ENCODE results near the gene ANGEL1. TPM values are rescaled to one million over a fixed set of nuclear protein-coding genes. Genes with fewer than 3 reads are reported as not detected.

The ANGEL1 gene
- total RNA-seq, 2 experiments from 2014 or later = 17.6 to 33.7 TPM

- Histone ChIP-seq H3K4me1 (ENCODE audit: insufficient read depth, low read length, poor library complexity, severe bottlenecking) (no peaks in the 10 kb centered on the region), H4K20me1 (ENCODE audit: insufficient read depth, low read length) (no peaks in the 10 kb centered on the region), H3K27ac (ENCODE audit: low read depth, low read length, poor library complexity, severe bottlenecking) (no peak overlapping the region), H3K9me3 (ENCODE audit: low read length) (no peaks in the 10 kb centered on the region), H2AFZ (ENCODE audit: low read length) (no peak overlapping the region), H3K4me3 (ENCODE audit: low read depth, low read length, poor library complexity, severe bottlenecking) (no peak overlapping the region), H3K9me2 (ENCODE audit: insufficient read depth, low read length) (no peaks in the 10 kb centered on the region), H3K36me3 (ENCODE audit: insufficient read depth, low read length) (no peaks in the 10 kb centered on the region), H3K4me2 (ENCODE audit: low read length) (no peak overlapping the region), H3K79me2 (ENCODE audit: insufficient read depth, low read depth, low read length) (no peaks in the 10 kb centered on the region)
- TF ChIP-seq CTCF (conservative IDR thresholded peaks at IDR 0.05; ENCODE audit: low read length) = no peak
- TF ChIP-seq EZH2phosphoT487 (IDR thresholded peaks at IDR 0.05; ENCODE audit: borderline replicate concordance, low read depth, low read length) = no peak
- intact Hi-C loops (cut with micrococcal nuclease; ENCODE audit: unreplicated experiment) = no loop called here
- POLR2A ChIA-PET = no interaction called here
- no peak for DNase-seq (ENCODE audit: low spot score)
- no TSS peak for BruUV-seq (replicated peaks)
- CTCF ChIA-PET (ENCODE audit: unreplicated experiment) = no interaction called here
Observed at GRCh38 chr14:76773956-76774820, 38.5 kb downstream of the ANGEL1 start.

- no peak for DNase-seq (ENCODE audit: low spot score)
- Histone ChIP-seq H3K4me3 (ENCODE audit: low read depth, low read length, poor library complexity, severe bottlenecking) (no peak overlapping the region), H4K20me1 (ENCODE audit: insufficient read depth, low read length) (no peaks in the 10 kb centered on the region), H3K9me3 (ENCODE audit: low read length) (no peaks in the 10 kb centered on the region), H3K79me2 (ENCODE audit: insufficient read depth, low read depth, low read length) (no peaks in the 10 kb centered on the region), H3K4me2 (ENCODE audit: low read length) (no peak overlapping the region), H3K9me2 (ENCODE audit: insufficient read depth, low read length) (no peaks in the 10 kb centered on the region), H3K36me3 (ENCODE audit: insufficient read depth, low read length) (no peaks in the 10 kb centered on the region), H3K4me1 (ENCODE audit: insufficient read depth, low read length, poor library complexity, severe bottlenecking) (peaks cover 4% of the 10 kb centered on the region), H2AFZ (ENCODE audit: low read length) (no peak overlapping the region), H3K27ac (ENCODE audit: low read depth, low read length, poor library complexity, severe bottlenecking) (no peak overlapping the region)
- POLR2A ChIA-PET = interaction anchor here (0.8 kb wide), 1 partner anchor 576 kb away, joined by 5 read pairs; no protein-coding TSS in a partner anchor
- CTCF ChIA-PET (ENCODE audit: unreplicated experiment) = no interaction called here
- no peak for TF ChIP-seq CTCF (conservative IDR thresholded peaks at IDR 0.05; ENCODE audit: low read length)
- no peak for TF ChIP-seq EZH2phosphoT487 (IDR thresholded peaks at IDR 0.05; ENCODE audit: borderline replicate concordance, low read depth, low read length)
- intact Hi-C loops (cut with micrococcal nuclease; ENCODE audit: unreplicated experiment) = no loop called here
- no TSS peak for BruUV-seq (replicated peaks)
Observed at GRCh38 chr14:76773188-76773885, 39.3 kb downstream of the ANGEL1 start.

Measured in OCI-LY7 (cell line).